Esophagus muscularis mucosa (tissue), 4 donors: ENCODE results near the gene PFN3. TPM values are rescaled to one million over a fixed set of nuclear protein-coding genes. Genes with fewer than 3 reads are reported as not detected.
"Not testable (repeated sequence)": the region's sequence is repeated elsewhere in the genome, so short reads cannot be mapped to it uniquely, and the experiment has no call there.

Source experiments
- DNase-seq: peaks from one replicate; pipeline ENCODE4 v3.0.0-alpha.2; 2017; ENCODE audit errors: extremely low spot score
- H3K27ac ChIP-seq, 4 donors: fragments of 200-600 bp; sonication (generic); replicated peaks in 1 of 4; 1 replicate in 3 of 4; 2 replicates in 1 of 4; pipeline ENCODE4 v1.5.1; 2016 to 2019; ENCODE audit warnings: mild to moderate bottlenecking in 1 of 4
- H3K27me3 ChIP-seq, 4 donors: fragments of 200-600 bp; sonication (generic); one replicate each; pipeline versions ENCODE4 v1.5.1 to v1.6.0; 2016 to 2019
- H3K36me3 ChIP-seq, 4 donors: fragments of 200-600 bp; sonication (generic); one replicate each; pipeline ENCODE4 v1.5.1; 2016 to 2019
- H3K4me1 ChIP-seq, 4 donors: fragments of 200-600 bp; sonication (generic); one replicate each; pipeline ENCODE4 v1.5.1; 2016 to 2019
- H3K4me3 ChIP-seq, 4 donors: fragments of 200-600 bp; sonication (generic); 1 replicate in 2 of 4; 2 replicates in 2 of 4; pipeline ENCODE4 v1.5.1; 2016 to 2019; ENCODE audit warnings: mild to moderate bottlenecking in 4 of 4, moderate library complexity in 1 of 4
- H3K9me3 ChIP-seq, 4 donors: fragments of 200-600 bp; sonication (generic); 1 replicate in 3 of 4; 2 replicates in 1 of 4; pipeline ENCODE4 v1.5.1; 2016 to 2019
- EP300 ChIP-seq: sonication (generic); formaldehyde crosslinking; IDR thresholded peaks from one replicate; pipeline ENCODE4 v1.6.1; 2017; ENCODE audit warnings: antibody characterized with exemption
- POLR2A ChIP-seq: fragments of 450-650 bp; IDR thresholded peaks from one replicate; pipeline ENCODE4 v1.6.1; 2017; ENCODE audit warnings: antibody characterized with exemption, moderate library complexity, mild to moderate bottlenecking, low read depth
- POLR2AphosphoS5 ChIP-seq, 2 donors: sonication (generic); formaldehyde crosslinking; IDR thresholded peaks; one replicate each; pipeline ENCODE4 v1.6.1; 2017; ENCODE audit warnings: antibody characterized with exemption in 2 of 2
- WGBS: methylation state at CpG from one replicate; pipeline ENCODE4 v1.1.5; 2018; 5-methylcytosine and 5-hydroxymethylcytosine counted together
- intact Hi-C: fragments of 100-400 bp; cut with DNase I; formaldehyde crosslinking; loops from one replicate; pipeline ENCODE4 v1.15.1; 2023
- total RNA-seq, 4 donors: library from RNA; depleted of rRNA; stranded (reverse); fragments of >200 nt; gene quantifications; one replicate each; pipeline versions ENCODE4 v1.1.0 to v1.2.1, GENCODE V29; 2016
- TF ChIP-seq, protein P1 (sequence below), 3 experiments: fragments of 200-600 bp in 2 of 3; fragments of 450-650 bp in 1 of 3; sonication (generic) in 2 of 3; IDR thresholded peaks; one replicate each; pipeline ENCODE4 v1.5.1; 2017 to 2019; ENCODE audit warnings: antibody characterized with exemption in 3 of 3, mild to moderate bottlenecking in 2 of 3, moderate library complexity in 1 of 3

Gene PFN3
- total RNA-seq, 4 donors from 2014 or later, result not detected

DNA sequence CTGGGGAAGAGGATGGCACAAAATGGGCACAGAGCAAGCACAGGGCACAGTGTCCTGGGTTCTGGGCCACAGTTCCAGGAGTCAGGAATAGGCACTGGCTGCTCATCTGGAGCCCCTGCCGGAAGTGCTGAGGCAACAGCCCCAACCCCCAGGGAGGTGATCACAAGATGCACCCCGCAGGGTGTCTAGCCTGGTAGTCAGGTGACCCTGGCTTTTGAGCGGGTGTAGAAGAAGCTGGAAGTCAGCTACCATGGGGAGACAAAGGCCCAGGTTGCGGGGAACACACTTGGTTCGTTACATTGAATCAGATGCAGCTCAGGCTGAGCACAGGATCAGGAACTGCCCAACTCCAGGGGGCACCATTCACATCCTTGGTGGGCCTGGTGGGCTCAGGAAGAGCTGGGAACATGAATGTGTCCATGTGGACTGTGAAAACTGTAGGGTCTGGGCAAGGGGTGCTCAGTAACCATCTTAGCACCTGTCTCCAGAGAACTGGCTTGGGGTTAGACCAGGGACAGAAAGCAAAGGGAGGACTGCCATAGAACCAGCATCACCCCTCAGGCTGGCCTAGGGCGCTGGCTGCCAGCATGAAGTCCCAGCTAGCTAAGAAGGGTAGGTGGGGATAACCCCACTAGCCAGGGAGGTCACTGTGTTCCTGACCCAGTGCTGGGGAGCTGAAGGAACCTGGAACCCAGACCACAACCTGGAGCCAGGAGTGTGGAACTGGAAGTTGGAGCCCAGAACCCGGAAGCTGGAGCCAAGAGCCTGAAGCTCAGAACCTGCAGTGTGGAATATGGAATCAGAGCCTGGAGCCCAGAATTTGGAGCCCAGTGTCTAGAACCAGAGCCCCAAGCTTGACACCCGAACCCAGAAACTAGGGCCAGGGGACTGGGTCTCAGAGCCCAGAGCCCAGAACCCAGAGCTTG, 22.3 kb downstream of the PFN3 start:
- H3K27ac ChIP-seq, result no peak overlapping the region
- no peak for DNase-seq
- peaks cover 5 to 7% (median 7%) of the 10 kb centered on the region in 4 donors for H3K4me1 ChIP-seq
- H3K27me3 ChIP-seq, result no peaks in the 10 kb centered on the region
- no peak overlapping the region for H3K4me3 ChIP-seq
- H3K9me3 ChIP-seq, result no peaks in the 10 kb centered on the region
- no peaks in the 10 kb centered on the region for H3K36me3 ChIP-seq
- intact Hi-C loops, result no loop called here
- WGBS, result 89% methylated on average over 6 of the region's 8 CpGs
- no peak for TF ChIP-seq POLR2AphosphoS5 (IDR thresholded peaks at IDR 0.05)
- TF ChIP-seq POLR2A, result no peak

DNA sequence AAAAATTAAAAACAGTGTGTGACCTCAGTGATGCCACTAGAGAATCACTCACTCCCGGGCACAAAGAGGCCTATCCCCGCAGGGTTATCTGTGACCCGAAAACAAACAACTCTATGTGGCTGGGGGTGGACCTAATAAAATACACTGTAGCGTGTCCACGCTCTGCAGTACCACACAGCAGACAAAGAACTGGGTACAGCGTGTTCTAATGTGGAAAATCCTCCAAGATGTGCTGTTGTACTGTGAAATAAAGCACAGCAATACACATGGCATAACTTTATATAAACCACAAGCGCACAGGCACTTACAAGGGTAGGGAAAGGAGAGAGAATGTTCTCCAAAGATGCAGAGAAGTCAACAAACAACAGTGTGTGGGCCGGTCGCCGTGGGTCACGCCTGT, 24.4 kb downstream of the PFN3 start:
- no peaks in the 10 kb centered on the region for H3K27me3 ChIP-seq
- H3K9me3 ChIP-seq, result no peaks in the 10 kb centered on the region
- peaks cover 0 to 6% (median 0%) of the 10 kb centered on the region in 4 donors for H3K36me3 ChIP-seq
- no peak overlapping the region for H3K27ac ChIP-seq
- H3K4me1 ChIP-seq, result peaks cover 3 to 15% (median 14%) of the 10 kb centered on the region in 4 donors
- intact Hi-C loops, result no loop called here
- no peak for DNase-seq
- TF ChIP-seq, protein P1, sequence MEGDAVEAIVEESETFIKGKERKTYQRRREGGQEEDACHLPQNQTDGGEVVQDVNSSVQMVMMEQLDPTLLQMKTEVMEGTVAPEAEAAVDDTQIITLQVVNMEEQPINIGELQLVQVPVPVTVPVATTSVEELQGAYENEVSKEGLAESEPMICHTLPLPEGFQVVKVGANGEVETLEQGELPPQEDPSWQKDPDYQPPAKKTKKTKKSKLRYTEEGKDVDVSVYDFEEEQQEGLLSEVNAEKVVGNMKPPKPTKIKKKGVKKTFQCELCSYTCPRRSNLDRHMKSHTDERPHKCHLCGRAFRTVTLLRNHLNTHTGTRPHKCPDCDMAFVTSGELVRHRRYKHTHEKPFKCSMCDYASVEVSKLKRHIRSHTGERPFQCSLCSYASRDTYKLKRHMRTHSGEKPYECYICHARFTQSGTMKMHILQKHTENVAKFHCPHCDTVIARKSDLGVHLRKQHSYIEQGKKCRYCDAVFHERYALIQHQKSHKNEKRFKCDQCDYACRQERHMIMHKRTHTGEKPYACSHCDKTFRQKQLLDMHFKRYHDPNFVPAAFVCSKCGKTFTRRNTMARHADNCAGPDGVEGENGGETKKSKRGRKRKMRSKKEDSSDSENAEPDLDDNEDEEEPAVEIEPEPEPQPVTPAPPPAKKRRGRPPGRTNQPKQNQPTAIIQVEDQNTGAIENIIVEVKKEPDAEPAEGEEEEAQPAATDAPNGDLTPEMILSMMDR (IDR thresholded peaks at IDR 0.05), result no peak
- TF ChIP-seq POLR2AphosphoS5 (IDR thresholded peaks at IDR 0.05) (no peak), EP300 (no peak), POLR2A (no peak)
- 84% methylated on average over 11 of the region's 11 CpGs for WGBS
- H3K4me3 ChIP-seq, result no peak overlapping the region

DNA sequence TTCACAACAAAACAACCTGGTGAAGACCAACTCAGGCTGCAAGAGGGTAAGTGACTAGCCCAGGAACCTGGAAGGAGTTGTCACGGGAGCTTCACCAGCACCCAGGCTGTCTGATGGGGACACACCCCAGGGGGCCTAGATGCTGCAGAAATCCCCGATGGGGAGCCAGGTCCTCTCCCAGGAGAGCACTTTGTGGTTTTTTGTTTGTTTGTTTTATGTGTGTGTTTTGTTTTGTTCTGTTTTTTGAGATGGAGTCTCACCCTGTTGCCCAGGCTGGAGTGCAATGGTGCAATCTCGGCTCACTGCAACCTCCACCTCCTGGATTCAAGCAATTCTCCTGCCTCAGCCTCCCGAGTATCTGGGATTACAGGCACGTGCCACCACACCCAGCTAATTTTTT, 24.9 kb downstream of the PFN3 start:
- H3K9me3 ChIP-seq, H3K36me3 ChIP-seq, DNase-seq, intact Hi-C loops, H3K4me3 ChIP-seq, H3K27ac ChIP-seq, H3K27me3 ChIP-seq: not testable (repeated sequence)
- 84% methylated on average over 5 of the region's 5 CpGs for WGBS
- peaks cover 3 to 20% (median 19%) of the 10 kb centered on the region in 4 donors for H3K4me1 ChIP-seq

DNA sequence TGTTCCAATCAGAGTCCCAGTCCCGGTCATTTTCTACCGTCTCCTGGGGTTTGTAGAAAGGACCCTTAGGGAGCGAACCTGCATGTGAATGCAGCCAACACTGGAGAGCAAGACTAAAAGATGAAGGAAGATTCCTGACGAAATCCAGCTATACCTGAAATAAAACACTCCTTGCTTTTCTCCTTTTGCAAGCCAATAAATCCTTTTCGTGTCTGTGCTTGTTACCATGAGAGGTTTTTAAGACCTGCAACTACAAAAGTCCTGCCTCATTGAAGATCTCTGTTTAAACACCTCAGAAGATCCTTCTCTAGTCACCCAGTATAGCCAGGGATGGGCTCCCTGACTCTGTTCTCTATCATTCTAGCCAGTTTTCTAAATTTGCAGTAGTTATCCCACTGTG, 26.2 kb downstream of the PFN3 start:
- no peak overlapping the region for H3K4me3 ChIP-seq
- peaks cover 0 to 6% (median 0%) of the 10 kb centered on the region in 4 donors for H3K36me3 ChIP-seq
- no peaks in the 10 kb centered on the region for H3K9me3 ChIP-seq
- no peak for TF ChIP-seq POLR2AphosphoS5 (IDR thresholded peaks at IDR 0.05)
- TF ChIP-seq POLR2A, result no peak
- TF ChIP-seq, protein P1 (IDR thresholded peaks at IDR 0.05), result no peak
- no peak for TF ChIP-seq EP300
- intact Hi-C loops, result no loop called here
- 77% methylated on average over 5 of the region's 5 CpGs for WGBS
- DNase-seq, result no peak
- H3K27me3 ChIP-seq, result no peaks in the 10 kb centered on the region
- H3K27ac ChIP-seq, result no peak overlapping the region
- peaks cover 7 to 26% (median 22%) of the 10 kb centered on the region in 4 donors for H3K4me1 ChIP-seq

DNA sequence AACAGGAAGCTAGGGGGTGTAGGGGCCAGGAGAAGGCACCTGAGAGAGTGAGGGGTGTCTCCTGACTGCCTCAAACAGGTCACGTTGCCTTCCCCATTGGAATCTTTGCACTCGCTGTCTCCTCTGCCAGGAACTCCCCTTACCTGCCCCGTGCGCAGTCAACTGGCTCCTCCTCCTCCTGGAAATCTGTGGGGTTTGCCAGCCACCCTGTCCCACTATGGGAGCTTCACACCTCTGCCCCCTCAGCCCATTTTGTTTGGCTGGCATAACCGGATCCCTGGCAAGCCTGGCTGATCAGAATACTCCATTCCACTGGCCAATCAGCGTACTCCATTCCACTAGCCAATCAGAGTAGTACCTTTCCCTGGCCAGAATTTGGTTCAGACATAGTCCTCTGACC, 26.7 kb downstream of the PFN3 start:
- TF ChIP-seq EP300 (no peak), POLR2A (no peak)
- Histone ChIP-seq H3K27me3 (no peaks in the 10 kb centered on the region), H3K4me1 (peaks cover 7 to 26% (median 22%) of the 10 kb centered on the region in 4 donors), H3K9me3 (no peaks in the 10 kb centered on the region), H3K27ac (no peak overlapping the region), H3K36me3 (peaks cover 0 to 6% (median 0%) of the 10 kb centered on the region in 4 donors), H3K4me3 (no peak overlapping the region)
- intact Hi-C loops, result no loop called here
- no peak for DNase-seq
- 65% methylated on average over 6 of the region's 6 CpGs for WGBS

DNA sequence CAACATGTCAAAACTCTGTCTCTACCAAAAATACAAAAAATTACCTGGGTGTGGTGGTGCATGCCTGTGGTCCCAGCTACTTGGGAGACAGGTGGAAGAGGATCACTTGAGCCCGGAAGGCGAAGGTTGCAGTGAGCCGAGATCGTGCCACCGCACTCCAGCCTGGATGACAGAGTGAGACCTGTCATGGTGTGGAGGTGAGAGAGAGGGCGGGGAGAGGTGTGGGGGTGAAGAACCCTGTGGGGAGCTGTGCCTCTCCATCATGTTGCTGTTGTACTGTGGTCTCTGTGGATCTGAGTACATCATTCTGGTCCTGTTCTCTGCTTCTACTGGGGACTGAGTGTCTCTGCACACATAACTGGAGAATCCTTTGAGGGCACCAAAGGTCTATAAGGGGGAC, 27.6 kb downstream of the PFN3 start:
- 86% methylated on average over 6 of the region's 6 CpGs for WGBS
- intact Hi-C loops, result no loop called here
- no peak for DNase-seq
- Histone ChIP-seq H3K4me3 (no peak overlapping the region), H3K27me3 (no peaks in the 10 kb centered on the region), H3K36me3 (peaks cover 0 to 6% (median 0%) of the 10 kb centered on the region in 4 donors), H3K27ac (no peak overlapping the region), H3K4me1 (peaks cover 8 to 31% (median 25%) of the 10 kb centered on the region in 4 donors), H3K9me3 (no peaks in the 10 kb centered on the region)
- TF ChIP-seq POLR2A (no peak), EP300 (no peak), POLR2AphosphoS5 (IDR thresholded peaks at IDR 0.05) (no peak)
- TF ChIP-seq, protein P1 (IDR thresholded peaks at IDR 0.05), result no peak
